DND-41 (cell line): Measurements from ENCODE around the gene ZSCAN1.
A peak's percentile ranks its signal among the peaks of the same experiment; 100 is the strongest.

Source experiments
- ATAC-seq: fragments of 200-7000 bp; cut with Tn5 transposase; 3 replicates; pipeline ENCODE4 v1.9.1; 2021; ENCODE audit warnings: low read depth; ENCODE audit not compliant: insufficient read depth
- DNase-seq: peaks from one replicate; pipeline ENCODE4 v3.0.0-alpha.2; 2020
- H2AFZ ChIP-seq: 2 replicates; pipeline ENCODE4 v1.6.0; 2012; ENCODE audit warnings: low read depth, low read length
- H3K27ac ChIP-seq: 2 replicates; pipeline ENCODE4 v1.5.1; 2012; ENCODE audit warnings: low read length, inconsistent platforms
- H3K27me3 ChIP-seq: fragments of 200-600 bp; sonication (generic); 2 replicates; pipeline ENCODE4 v1.6.0; 2012; ENCODE audit warnings: low read length, mild to moderate bottlenecking, inconsistent platforms; ENCODE audit not compliant: insufficient read depth, poor library complexity
- H3K36me3 ChIP-seq: 2 replicates; pipeline ENCODE4 v1.5.1; 2012; ENCODE audit warnings: low read length, inconsistent platforms; ENCODE audit not compliant: insufficient read depth
- H3K4me1 ChIP-seq: 2 replicates; pipeline ENCODE4 v1.5.1; 2012; ENCODE audit warnings: mild to moderate bottlenecking, low read length; ENCODE audit not compliant: insufficient read depth
- H3K4me2 ChIP-seq: 2 replicates; pipeline ENCODE4 v1.6.0; 2012; ENCODE audit warnings: mild to moderate bottlenecking, moderate library complexity, low read length, inconsistent platforms; ENCODE audit not compliant: insufficient read depth
- H3K4me3 ChIP-seq, 2 experiments: fragments of 200-600 bp in 1 of 2; shearing (Covaris generic) in 1 of 2; 2 replicates each; pipeline ENCODE4 v1.5.1; 2012 to 2016; ENCODE audit warnings: inconsistent platforms in 2 of 2, low read length in 2 of 2, mild to moderate bottlenecking in 2 of 2, low read depth in 1 of 2, moderate library complexity in 1 of 2
- H3K79me2 ChIP-seq: 2 replicates; pipeline ENCODE4 v1.6.0; 2012; ENCODE audit warnings: low read length, inconsistent platforms; ENCODE audit not compliant: insufficient read depth
- H3K9ac ChIP-seq: 2 replicates; pipeline ENCODE4 v1.6.0; 2012; ENCODE audit warnings: low read depth, mild to moderate bottlenecking, inconsistent platforms, low read length, moderate library complexity
- H3K9me3 ChIP-seq: 2 replicates; pipeline ENCODE4 v1.5.1; 2012; ENCODE audit warnings: low read length, moderate library complexity, mild to moderate bottlenecking, inconsistent platforms; ENCODE audit not compliant: insufficient read depth, severe bottlenecking
- H4K20me1 ChIP-seq: 2 replicates; pipeline ENCODE4 v1.6.0; 2012; ENCODE audit warnings: low read length; ENCODE audit not compliant: insufficient read depth
- EZH2 ChIP-seq: IDR thresholded peaks from 3 replicates; pipeline ENCODE4 v1.6.1; 2012; ENCODE audit warnings: borderline replicate concordance, low read depth, mild to moderate bottlenecking, moderate library complexity, low read length, inconsistent platforms; ENCODE audit not compliant: severe bottlenecking
- TF ChIP-seq, protein P1 (sequence below): IDR thresholded peaks from 2 replicates; pipeline ENCODE4 v1.5.1; 2012; ENCODE audit warnings: borderline replicate concordance, low read length, moderate library complexity, mild to moderate bottlenecking; ENCODE audit not compliant: poor library complexity, severe bottlenecking; ENCODE audit errors: extremely low read depth

Gene ZSCAN1

DNA sequence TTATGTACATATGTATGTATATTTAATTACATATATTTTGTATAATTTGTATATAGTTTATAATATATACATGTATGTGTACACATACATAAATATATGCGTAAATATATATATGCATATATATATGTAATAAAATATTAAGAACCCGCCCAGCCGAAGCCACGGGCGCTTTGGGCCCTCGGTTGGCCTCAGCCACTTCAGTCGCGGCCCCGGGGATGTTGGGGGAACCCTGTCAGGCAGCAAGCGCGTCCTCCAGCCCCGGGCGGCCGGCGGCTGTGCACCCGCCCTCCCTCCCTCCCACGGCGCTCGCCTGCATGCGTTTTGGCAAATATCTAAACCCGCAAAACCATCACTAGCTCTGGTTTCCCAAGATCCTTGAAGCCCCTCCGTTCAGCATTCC is 23.3 kb upstream of the ZSCAN1 start:
- no peak for DNase-seq
- H3K4me2 ChIP-seq, result peak overlapping the region; percentile 98
- no peak overlapping the region for H2AFZ ChIP-seq
- TF ChIP-seq, protein P1, sequence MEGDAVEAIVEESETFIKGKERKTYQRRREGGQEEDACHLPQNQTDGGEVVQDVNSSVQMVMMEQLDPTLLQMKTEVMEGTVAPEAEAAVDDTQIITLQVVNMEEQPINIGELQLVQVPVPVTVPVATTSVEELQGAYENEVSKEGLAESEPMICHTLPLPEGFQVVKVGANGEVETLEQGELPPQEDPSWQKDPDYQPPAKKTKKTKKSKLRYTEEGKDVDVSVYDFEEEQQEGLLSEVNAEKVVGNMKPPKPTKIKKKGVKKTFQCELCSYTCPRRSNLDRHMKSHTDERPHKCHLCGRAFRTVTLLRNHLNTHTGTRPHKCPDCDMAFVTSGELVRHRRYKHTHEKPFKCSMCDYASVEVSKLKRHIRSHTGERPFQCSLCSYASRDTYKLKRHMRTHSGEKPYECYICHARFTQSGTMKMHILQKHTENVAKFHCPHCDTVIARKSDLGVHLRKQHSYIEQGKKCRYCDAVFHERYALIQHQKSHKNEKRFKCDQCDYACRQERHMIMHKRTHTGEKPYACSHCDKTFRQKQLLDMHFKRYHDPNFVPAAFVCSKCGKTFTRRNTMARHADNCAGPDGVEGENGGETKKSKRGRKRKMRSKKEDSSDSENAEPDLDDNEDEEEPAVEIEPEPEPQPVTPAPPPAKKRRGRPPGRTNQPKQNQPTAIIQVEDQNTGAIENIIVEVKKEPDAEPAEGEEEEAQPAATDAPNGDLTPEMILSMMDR, result no peak
- TF ChIP-seq EZH2, result no peak
- H3K4me1 ChIP-seq, result peaks cover 20% of the 10 kb centered on the region
- no peaks in the 10 kb centered on the region for H4K20me1 ChIP-seq
- H3K27me3 ChIP-seq, result no peaks in the 10 kb centered on the region
- no peaks in the 10 kb centered on the region; the same call in 1 of the 2 replicates for H3K79me2 ChIP-seq
- no peak overlapping the region for H3K9ac ChIP-seq
- H3K9me3 ChIP-seq, result peaks cover 7% of the 10 kb centered on the region
- H3K4me3 ChIP-seq, result peak overlapping the region in 1 of 2 experiments; percentile 80; a peak in 2 of 4 replicates
- no peak overlapping the region for H3K27ac ChIP-seq
- H3K36me3 ChIP-seq, result peaks cover 15% of the 10 kb centered on the region
- no peak for ATAC-seq

DNA sequence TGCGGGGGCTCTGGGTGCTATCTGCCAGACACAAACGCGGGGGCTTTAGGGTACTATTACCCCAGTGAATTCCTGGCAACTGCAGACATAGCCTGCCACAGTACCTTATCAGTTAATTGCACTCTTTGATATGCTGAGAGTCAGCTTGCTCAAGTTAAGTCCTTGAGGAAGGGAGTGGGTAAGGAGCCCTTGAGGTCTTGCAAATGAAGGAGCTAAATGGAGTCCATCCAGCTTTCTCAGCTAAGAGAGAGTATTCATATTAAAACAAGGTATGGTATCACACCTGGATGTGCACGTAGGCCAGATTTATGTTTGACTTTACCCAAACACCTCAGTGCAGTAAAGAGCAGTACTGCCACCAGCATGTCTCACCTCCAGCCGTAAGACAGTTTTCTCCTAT is 19.7 kb upstream of the ZSCAN1 start:
- Histone ChIP-seq H3K27me3 (no peaks in the 10 kb centered on the region), H3K4me2 (no peak overlapping the region), H3K36me3 (no peaks in the 10 kb centered on the region), H3K9me3 (no peaks in the 10 kb centered on the region), H3K4me1 (peaks cover 10% of the 10 kb centered on the region), H3K79me2 (no peaks in the 10 kb centered on the region), H2AFZ (no peak overlapping the region), H3K9ac (no peak overlapping the region), H4K20me1 (no peaks in the 10 kb centered on the region), H3K4me3 (no peak overlapping the region), H3K27ac (no peak overlapping the region)
- no peak for ATAC-seq
- TF ChIP-seq, protein P1, result no peak
- DNase-seq, result no peak

DNA sequence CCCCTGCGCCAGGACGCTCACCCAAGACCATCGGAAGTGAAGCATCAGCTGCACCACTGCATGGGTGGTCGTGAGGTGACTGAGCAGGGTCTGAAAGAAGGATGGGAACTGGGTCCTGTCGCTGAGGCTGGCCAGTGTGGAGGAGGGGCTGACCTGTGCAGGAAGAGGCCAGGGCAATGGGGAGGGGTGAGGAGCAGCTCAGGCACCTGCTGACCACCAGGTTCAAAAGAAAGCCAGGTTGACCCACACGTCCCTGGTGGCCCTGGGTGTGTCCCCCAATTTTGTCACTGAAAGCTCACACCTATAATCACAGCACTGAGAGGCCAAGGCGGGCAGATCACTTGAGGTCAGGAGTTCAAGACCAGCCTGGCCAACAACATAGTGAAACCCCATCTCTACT is 13.7 kb upstream of the ZSCAN1 start:
- no peak overlapping the region for H3K4me2 ChIP-seq
- no peak overlapping the region for H3K27ac ChIP-seq
- no peaks in the 10 kb centered on the region for H4K20me1 ChIP-seq
- no peak for ATAC-seq
- no peak overlapping the region for H3K9ac ChIP-seq
- H2AFZ ChIP-seq, result no peak overlapping the region
- no peaks in the 10 kb centered on the region for H3K79me2 ChIP-seq
- H3K4me1 ChIP-seq, result peaks cover 6% of the 10 kb centered on the region; the same call in 1 of the 2 replicates
- H3K27me3 ChIP-seq, result no peaks in the 10 kb centered on the region
- H3K4me3 ChIP-seq, result no peak overlapping the region
- H3K9me3 ChIP-seq, result peaks cover under 1% of the 10 kb centered on the region
- H3K36me3 ChIP-seq, result no peaks in the 10 kb centered on the region
- no peak for TF ChIP-seq EZH2
- TF ChIP-seq, protein P1, result no peak
- no peak for DNase-seq

DNA sequence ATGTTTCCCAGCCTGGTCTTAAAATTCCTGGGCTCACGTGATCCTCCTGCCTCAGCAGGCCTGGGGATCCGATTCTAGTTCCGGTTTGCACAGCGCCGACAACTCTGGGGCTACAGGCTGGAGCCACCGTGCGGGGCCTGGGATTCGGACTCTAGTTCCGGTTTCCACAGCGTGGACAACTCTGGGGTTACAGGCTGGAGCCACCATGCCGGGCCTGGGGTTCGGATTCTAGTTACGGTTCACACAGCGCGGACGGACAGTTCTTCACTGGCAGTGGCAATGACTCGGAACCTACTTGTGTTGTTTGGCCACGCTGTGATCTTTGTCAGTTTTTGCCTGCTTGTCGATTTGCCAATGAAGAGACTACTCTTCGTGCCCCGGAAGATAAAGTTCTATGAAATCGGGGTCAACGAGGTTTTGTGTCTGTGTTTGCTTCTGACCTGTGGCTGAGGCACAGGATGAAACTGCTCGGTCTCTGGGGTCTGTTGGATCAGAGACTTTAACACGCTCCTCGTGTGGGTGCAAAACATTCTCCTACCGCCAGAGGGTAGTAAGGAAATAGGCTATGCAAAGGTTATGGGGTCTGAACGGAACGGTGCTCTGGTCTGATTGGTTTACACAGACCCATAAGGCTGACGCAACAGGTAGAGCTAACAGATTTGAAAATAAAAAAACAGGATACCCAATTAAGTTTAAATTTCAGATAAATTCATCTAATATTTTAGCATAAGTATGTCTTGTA is 12.1 kb upstream of the ZSCAN1 start:
- Histone ChIP-seq H3K4me2 (no peak overlapping the region), H3K4me3 (no peak overlapping the region), H3K36me3 (no peaks in the 10 kb centered on the region), H3K9ac (no peak overlapping the region), H3K27ac (no peak overlapping the region), H3K79me2 (no peaks in the 10 kb centered on the region), H2AFZ (peak overlapping the region; percentile 79), H3K27me3 (no peaks in the 10 kb centered on the region), H3K9me3 (peaks cover 3% of the 10 kb centered on the region), H3K4me1 (peaks cover 6% of the 10 kb centered on the region; the same call in 1 of the 2 replicates), H4K20me1 (no peaks in the 10 kb centered on the region)
- TF ChIP-seq EZH2, result no peak
- TF ChIP-seq, protein P1, result peak; percentile 82
- DNase-seq, result peak; percentile 75
- ATAC-seq, result peak; percentile 97
